ENCODE data around the gene ENTPD8.
A peak's percentile ranks its signal among the peaks of the same experiment; 100 is the strongest.
"Not testable (repeated sequence)": the region's sequence is repeated elsewhere in the genome, so short reads cannot be mapped to it uniquely, and the experiment has no call there.

Gene ENTPD8

GRCh38 chr9:137455359-137455991 is 14.3 kb upstream of the ENTPD8 start:
- TF ChIP-seq CTCF (IDR thresholded peaks at IDR 0.05; ENCODE audit: borderline replicate concordance, insufficient read depth, low read depth, low read length): no peak
- peak overlapping the region; percentile 59 for H3K4me3 ChIP-seq (ENCODE audit: low read depth, low read length)

- no peak for TF ChIP-seq CTCF (IDR thresholded peaks at IDR 0.05; ENCODE audit: borderline replicate concordance, insufficient read depth, low read depth, low read length)
- peak overlapping the region; percentile 59 for H3K4me3 ChIP-seq (ENCODE audit: low read depth, low read length)
Measured at GRCh38 chr9:137454597-137455358, 13.6 kb upstream of the ENTPD8 start.

- no peak for TF ChIP-seq CTCF (IDR thresholded peaks at IDR 0.05; ENCODE audit: borderline replicate concordance, insufficient read depth, low read depth, low read length)
- H3K4me3 ChIP-seq (ENCODE audit: low read depth, low read length): peak overlapping the region; percentile 59
Measured at GRCh38 chr9:137454145-137454596, 13.0 kb upstream of the ENTPD8 start.

- TF ChIP-seq CTCF (IDR thresholded peaks at IDR 0.05; ENCODE audit: borderline replicate concordance, insufficient read depth, low read depth, low read length): no peak
- H3K4me3 ChIP-seq (ENCODE audit: low read depth, low read length): no peak overlapping the region
Measured at GRCh38 chr9:137453643-137454081, 12.5 kb upstream of the ENTPD8 start.

GRCh38 chr9:137452761-137453642 is 11.8 kb upstream of the ENTPD8 start:
- no peak overlapping the region for H3K4me3 ChIP-seq (ENCODE audit: low read depth, low read length)
- TF ChIP-seq CTCF (IDR thresholded peaks at IDR 0.05; ENCODE audit: borderline replicate concordance, insufficient read depth, low read depth, low read length): no peak

- no peak for TF ChIP-seq CTCF (IDR thresholded peaks at IDR 0.05; ENCODE audit: borderline replicate concordance, insufficient read depth, low read depth, low read length)
- no peak overlapping the region for H3K4me3 ChIP-seq (ENCODE audit: low read depth, low read length)
Measured at GRCh38 chr9:137452006-137452760, 11.0 kb upstream of the ENTPD8 start.

GRCh38 chr9:137451264-137452005 is 10.3 kb upstream of the ENTPD8 start:
- not testable (repeated sequence) for H3K4me3 ChIP-seq (ENCODE audit: low read depth, low read length)

- not testable (repeated sequence) for H3K4me3 ChIP-seq (ENCODE audit: low read depth, low read length)
Measured at GRCh38 chr9:137450539-137451222, 9.5 kb upstream of the ENTPD8 start.
